Measurements from ENCODE around the gene DIAPH2.
"Not testable (repeated sequence)": the region's sequence is repeated elsewhere in the genome, so short reads cannot be mapped to it uniquely, and the experiment has no call there.

DIAPH2 gene

DNA sequence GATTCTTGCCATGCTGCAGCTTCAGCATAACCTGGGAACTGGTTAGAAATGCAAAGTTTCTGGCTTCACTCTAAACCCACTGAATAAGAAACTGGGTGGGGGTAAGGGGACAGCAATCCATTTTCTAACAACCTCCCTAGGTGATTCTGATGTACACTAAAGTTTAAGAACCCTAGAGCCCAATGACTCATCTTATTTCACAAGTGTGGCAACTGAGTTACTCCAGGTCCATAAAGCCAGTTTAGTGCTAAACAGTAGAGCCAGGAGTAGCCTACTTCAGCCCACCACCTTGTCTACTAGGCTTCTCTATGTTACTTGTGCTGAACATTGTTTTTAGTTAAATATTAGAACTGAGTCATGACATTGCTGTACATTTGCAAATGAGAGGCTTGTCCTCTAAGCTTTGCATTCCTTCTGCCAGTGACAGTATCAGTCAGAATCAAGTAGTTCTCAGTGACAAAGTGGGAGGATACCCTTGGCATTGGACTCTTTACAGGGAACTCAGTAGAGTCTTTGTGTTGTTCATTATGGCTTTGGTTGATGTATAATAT is 717.0 kb downstream of the DIAPH2 start:
- no peak for DNase-seq

DNA sequence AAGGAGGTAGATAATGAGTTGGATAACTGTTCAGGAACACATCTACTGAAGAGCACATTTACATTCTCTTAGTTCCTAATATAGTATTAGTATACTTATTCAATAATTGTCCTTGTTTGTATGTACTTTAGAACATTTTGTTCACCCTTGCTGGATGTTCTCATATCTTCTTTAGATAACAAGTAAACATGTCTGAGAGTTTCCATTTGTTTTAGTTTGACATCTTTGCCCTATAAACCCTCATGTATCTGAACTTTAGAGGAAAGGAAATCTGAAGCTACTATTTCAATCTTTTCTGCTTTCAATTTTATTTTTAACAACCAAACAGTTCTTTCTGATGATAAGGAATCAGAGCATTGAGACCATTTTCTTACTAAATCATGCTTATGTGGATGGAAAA is 717.7 kb downstream of the DIAPH2 start:
- DNase-seq = no peak

DNA sequence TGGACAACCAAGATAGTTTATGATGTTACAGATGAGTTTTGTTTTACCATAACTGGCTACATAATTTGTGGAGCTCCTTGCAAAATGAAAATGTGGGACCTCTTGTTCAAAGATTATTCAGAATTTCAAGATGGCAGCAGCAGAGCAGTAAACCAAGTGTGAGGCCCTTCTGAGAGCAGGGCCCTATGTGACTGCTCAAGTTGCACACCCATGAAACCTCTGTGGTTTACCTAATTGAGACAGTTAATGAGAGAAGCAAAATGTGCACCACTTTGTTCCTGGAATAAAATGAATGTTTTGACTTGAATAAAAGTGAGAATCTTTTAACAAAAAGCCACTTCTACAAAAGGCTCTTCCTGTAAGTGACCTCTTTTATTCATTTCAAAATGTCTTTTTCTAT is 718.3 kb downstream of the DIAPH2 start:
- no peak for DNase-seq

DNA sequence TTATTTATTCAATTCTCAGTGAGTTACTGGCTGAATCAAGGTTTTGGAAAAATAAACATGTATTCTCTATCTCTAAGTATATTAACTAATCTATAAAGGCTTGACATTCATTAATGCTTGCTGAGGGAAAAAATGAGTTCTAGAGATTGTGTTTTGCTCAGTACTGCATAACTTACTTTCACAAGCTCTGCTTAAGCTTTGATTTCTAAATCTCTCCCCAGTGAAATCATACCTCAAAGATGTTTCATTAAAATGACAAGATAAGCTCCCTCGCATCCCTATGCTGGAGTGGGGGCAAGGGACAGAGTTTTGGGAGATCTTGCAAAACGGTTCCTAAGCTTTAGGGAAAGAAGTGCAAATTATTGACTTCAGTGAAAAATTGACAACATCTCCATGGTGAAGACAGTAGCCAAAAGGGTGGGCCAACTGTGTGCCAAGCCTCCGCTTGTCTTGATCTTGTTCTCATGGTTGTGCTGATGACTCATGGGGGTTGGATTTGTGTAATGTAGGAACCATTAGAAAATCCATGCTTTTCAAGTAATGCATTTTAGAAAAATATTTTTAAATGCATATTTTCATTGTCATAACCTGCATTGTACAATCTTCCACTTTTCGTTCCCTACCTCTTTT is 720.5 kb downstream of the DIAPH2 start:
- no peak for DNase-seq

DNA sequence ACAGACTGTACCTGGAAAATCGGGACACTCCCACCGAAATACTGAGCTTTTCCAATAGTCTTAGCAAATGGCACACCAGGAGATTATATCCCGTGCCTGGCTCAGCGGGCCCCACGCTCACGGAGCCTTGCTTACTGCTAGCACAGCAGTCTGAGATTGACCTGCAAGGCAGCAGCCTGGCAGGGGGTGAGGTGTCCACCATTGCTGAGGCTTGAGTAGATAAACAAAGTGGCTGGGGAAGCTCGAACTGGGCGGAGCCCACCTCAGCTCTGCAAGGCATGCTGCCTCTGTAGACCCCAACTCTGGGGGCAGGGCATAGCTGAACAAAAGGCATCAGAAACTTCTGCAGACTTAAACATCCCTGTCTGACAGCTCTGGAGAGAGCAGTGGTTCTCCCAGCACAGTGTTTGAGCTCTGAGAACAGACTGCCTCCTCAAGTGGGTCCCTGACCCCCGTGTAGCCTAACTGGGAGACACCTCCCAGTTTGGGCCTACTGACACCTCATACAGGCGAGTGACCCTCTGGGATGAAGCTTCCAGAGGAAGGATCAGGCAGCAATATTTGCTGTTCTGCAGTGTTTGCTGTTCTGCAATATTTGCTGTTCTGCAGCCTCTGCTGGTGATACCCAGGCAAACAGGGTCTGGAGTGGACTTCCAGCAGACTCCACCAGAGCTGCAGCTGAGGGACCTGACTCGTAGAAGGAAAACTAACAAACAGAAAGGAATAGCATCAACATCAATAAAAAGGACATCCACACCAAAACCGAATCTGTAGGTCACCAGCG is 725.2 kb downstream of the DIAPH2 start:
- not testable (repeated sequence) for DNase-seq

DNA sequence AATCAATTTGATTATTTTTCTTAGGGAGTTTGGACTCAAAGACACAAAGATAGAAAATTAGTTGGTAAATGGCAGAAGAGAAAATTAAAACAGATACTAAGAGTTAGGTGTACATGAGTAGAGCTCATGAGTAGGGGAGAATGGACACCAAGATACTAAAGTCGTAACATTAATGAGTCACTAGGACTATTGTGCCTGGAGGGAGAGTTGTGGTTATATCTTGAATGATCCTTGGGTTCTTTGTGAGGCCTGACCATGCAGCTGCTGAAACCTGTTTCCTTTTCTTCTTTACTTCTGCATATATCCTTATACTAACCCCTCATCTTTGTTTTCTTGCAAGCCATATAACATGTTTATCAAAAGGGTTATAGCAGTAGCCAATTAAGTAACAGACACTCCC is 731.8 kb downstream of the DIAPH2 start:
- DNase-seq = no peak

DNA sequence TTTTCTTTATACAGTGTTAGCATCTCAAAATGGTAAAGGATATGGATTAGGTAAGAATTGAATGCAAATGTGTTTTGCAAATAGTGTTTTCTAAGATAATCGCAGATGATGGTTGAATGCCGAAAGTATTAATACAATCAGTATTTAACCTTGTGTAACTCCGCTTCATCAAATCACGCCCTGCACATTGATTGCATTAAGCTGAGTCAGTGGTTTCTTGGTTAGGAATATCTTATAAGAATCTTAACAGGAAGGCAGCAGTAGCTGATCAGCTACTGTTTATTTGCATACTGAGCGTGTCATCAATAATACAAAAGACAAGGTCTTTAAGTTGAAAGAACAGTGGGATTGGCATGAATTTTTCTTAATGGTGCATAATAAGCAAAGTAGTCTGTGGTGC is 744.5 kb downstream of the DIAPH2 start:
- no peak for DNase-seq

DNA sequence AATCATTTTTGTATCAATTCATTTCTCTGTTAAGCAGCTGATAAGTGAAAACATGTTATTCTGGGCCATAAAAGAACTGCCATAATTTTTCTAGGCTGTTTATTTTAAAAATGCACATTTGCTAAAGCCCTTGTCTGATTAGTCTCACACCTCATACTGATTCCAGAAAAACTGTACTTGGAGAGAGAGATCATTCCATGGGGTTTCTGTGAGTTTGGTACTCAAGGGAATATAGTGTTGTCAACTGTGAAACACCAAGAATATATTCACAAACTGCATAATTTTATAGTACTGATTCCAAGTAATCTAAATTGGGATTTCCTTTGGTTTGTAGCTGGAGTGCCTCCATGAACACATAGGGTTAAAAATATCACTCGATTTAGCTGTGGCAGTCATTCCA is 746.6 kb downstream of the DIAPH2 start:
- no peak for DNase-seq

DNA sequence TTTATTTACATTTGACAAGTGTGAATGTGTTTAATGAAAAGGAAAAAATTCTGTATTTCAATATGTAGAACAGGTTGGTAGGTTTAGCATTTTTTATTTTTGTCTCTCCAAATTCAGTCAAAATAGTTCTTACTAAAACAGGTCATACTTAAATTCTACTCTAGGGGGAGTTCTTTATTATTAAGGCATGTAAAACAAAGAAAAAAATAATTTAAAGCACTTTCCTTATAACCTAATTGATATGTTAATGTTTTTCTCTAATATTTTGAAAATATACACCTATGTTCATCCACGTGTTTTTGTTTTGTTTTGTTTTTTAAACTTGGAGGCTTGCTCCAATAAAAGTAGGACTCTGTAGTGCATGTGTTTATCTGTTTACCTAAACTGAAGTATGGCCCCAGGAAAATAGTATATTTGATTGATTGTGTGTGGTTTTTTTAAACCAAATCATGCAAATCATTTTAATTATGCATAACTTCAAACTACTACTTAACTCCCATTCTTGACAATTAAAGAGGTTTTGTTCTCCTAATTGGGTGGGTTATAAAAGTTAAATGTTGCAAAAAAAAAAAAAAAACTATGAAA is 761.7 kb downstream of the DIAPH2 start:
- DNase-seq = no peak

DNA sequence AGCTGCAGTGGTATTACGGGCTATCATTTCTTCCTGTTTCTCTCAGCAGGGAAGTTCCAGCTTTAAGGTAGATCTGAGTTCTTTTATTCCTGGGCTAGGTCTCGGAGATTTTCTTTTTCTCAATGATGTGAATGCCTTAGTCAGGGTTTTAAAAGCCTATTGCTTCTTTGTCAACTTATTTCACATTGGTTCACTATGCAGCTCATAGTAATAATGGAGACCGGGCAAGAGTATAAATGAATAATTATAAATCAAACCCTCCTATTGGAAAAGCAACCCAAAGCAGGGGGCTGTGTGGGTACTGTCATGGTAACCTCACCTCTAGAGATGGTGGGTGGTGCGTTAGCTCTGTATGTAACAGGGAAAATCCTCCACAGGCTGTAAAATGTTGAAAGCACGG is 762.7 kb downstream of the DIAPH2 start:
- no peak for DNase-seq

DNA sequence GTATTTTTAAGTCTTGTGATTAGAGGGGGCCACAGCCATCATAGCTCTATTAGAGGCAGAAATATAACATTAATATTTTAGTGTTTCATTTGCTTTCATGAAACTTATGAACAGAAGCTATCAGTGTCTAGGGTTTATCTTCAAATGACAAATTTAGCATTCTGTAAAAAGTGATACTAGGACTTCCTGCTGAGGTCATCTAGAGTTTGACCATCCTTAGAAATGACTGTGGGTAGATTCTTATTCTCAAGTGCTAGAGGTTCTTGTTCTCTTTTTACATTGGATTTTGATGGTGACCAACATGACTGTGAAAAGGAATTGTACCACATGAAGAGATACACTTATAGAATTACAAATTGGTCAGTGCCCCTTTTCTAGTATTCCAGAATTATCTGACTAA is 767.6 kb downstream of the DIAPH2 start:
- no peak for DNase-seq

DNA sequence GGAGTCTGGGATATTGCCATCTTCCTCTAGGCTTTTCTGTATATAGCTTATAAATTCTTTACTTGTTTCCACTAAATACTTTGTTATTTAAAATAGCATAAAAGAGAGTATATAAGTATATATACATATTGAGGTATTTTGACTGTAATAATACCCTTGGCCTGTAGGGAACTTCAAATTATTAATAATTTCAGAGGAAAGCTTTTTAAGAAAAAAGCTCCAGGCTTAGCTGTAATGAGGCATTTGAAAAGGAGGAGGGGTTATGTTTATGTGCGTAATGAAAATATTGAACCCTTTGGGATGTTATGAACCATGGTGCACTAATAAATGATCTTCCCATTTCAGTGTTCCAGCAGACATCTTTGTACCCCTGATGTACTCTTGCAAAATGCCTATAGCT is 777.1 kb downstream of the DIAPH2 start:
- no peak for DNase-seq

DNA sequence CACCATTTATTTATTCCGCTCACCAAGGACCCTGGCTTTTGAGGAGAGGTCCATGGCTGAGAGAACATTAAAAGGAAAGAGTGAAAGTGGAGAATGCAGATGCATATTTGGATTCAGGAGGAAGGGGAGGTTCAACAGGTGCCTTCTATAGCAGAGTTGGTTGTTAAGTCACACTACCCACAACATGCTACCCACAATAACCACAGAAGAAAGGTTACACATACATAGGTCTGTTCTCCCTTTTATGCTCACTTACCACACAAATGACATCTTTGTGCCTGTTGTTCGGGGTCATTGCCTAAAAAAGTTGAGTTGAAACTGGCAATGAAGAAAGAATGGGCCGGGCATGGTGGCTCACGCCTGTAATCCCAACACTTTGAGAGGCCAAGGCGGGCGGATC is 786.4 kb downstream of the DIAPH2 start:
- DNase-seq = no peak

DNA sequence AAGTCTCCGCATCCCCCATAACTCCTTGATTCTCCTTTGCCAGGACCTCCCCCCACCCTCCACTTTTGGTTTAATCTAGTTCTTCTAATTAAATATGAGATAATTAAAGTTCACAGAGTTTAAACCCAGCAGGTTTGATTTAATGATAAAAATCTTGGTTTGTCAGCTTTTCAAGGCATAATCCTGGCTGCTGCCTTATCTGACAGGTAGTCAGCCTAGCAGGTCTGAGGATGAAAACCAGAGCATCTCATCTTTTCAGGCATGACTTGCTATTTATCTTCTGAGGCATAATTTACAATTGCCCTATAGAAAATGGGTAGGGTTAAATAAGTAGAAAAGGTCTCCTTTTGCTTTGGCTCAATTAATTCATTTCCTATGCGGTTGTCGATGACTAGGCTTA is 790.3 kb downstream of the DIAPH2 start:
- no peak for DNase-seq

DNA sequence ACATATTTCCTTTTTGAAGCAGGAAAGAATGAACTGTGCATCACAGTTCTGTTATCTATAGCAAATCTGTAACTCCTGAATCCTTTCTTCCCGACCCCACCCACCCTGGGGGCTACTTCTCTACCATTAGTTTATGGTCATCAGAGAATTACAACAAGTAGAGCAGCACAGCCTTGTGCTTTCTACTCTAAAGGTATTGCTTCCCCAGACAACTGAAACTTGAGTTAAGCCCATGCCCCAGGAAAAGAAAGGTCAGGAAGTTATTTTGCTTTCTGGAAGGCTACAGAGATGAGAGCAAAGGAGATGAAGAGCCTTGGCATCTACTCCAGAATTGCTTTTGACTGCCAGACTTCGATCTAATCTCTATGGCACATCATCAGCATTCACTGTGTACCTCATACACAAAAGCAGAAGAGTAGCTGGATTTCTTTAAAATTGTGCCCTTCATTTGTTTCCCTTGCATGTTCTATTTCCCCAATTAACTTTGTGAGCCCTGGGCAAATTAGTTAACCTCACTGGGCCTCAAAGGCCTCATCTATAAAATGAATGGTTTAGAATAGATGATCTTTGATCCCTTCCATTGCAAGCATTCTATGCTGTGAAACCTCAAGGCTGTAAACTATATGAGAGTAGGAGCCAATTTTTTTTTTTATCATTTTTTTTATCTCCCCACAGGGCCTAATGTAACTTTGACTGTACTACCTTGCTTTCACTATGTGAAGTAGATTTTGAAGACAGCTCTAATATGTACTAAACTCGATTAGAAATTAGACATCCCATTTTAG is 794.7 kb downstream of the DIAPH2 start:
- no peak for DNase-seq

DNA sequence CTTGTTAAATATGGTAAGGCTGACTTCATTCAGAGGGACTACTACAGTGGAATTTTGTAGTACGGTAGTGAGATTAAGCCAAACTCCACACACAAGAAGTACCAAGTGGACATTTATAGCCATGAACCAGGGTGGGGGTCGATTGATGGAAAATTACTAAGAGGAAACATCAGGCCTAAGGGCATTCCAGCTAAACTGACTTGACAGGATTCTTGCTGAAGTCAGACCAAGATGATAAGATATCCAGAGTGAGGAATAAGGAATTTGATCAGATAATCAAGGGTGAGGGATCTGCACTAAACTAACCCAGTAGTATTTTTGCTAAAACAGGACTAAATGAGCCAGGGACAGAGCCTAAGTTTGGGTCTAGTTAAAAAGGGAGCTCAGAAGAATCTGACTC is 796.6 kb downstream of the DIAPH2 start:
- no peak for DNase-seq

DNA sequence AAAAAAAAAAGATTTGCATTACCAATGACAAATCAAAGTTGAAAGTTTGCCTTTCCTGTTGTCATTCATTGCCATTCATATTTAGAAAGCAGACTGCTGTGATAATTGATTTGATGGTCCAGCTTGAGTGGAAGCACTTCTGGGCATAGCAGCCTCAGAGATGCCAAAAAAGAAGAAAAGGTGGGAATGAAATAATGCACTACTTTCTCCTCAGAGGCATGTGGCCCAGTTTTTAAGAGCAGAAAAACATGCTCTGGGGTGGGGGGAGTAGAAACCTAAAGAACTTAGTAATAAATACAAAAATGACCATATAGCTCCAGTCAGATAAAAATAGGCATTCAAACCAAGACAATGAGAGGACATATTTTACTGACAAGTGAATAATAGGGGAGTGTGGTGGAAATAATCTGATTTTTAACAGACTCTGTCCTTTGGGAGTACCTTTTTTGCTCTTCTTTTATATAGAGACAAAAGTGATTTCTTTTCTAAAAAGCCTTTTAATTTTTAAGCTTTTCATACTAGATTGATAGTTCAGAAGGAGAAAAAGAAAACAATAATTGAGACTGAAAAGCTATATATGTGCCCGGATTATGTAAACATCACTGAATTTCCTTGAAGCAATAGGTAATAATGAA is 798.1 kb downstream of the DIAPH2 start:
- DNase-seq = no peak

DNA sequence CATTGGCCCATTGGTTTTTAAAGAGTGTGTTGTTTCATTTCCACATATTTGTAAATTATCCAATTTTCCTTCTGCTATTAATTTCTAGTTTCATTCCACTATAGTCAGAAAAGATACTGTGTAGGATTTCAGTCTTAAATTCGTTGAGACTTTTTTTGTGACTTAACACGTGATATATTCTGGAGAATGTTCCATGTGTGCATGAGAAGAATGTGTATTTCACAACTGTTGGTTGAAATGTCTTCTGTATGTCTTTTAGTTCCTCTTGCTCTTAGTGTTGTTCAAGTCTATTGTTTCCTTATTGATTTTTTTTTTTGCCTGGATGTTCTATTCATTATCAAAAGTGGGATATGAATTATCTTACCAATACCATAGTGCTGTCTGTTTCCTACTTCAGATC is 806.0 kb downstream of the DIAPH2 start:
- no peak for DNase-seq

DNA sequence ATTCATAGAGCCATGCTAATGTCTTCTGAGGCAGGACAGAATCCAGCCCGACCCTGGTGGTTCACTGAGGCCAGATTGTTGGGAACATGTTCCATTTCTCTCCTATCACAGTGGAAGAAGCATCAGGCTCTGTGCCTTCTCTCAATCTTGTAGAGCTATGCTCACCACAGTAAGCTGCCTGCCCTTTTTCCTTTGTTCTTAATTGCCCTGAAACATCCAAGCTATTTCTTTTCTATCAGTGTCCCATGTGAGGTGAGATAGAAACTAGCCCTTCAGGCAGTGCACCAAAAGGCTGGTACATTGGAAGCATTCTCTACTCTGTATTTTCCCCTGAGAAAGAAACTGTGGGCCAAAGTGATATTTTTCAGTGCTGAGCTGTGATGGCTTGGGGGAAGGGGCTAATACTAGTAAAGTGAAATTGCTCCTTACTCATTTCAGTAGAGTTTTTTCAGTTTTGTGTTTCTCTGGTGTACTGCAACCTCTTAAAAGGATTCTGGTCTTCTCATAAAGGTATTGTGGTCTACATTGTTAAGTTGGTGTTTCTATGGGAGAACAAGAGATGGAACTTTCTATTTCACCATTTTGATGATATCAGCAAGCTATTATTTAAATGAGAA is 810.2 kb downstream of the DIAPH2 start:
- no peak for DNase-seq

DNA sequence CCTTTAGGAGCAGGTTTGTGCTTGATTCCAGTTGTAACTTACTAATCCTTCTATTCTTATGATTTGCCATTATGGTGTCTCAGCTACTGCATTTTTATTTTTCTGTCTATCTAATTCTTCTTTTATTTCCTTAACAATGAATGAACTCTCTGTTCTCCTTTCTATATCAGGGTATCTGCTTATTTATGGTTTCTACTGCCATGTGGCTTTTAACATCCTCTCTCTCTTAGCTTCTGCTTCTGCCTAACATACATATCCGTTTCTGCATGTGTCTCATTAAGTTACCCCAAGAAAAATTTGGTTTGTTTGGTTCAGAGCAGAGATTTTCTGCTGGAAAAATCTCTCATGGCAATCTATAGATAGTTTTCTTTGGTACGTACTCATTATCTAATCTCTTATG is 813.5 kb downstream of the DIAPH2 start:
- DNase-seq = no peak

DNA sequence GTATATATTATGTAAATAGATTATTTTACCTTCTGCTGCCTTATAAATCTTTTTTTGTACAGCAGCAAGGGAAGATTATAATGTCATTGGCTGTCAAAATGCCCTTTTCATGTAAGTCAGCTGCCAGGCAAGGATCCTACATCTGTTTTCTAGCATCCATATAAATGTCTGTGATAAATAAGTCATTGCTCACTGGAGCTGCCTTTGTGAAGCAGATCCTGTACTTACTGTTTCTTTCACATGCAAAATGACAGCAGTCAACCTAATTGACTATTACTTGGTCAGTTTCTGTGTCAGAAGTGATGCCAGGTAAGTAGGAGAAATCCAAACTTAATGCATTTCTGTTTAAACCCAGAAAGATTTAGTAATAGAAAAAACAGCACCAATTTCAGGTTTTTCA is 819.8 kb downstream of the DIAPH2 start:
- DNase-seq = no peak

DNA sequence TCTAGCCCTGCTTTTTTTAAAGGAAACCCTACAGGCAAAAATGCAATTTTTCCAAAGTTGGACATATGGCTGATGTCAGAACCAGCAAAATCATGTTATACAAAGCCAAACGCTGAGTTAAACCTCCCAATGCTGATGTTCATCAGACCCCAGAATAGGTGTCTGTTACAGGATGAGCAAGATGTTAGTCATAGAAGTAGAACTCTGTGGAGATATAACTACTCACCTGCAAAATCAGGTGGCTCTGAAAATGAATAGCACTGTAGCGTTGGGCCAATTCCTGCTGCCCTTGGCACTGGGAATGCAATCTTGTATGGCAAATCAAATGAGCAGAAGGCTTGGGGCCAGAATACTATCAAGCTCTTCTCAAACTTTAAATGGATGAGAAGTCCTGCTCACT is 833.1 kb downstream of the DIAPH2 start:
- DNase-seq = no peak
